Skeletal muscle satellite cell (primary cell): ENCODE results near the gene MCC.

Source experiments
- H3K27me3 ChIP-seq: 2 replicates; pipeline ENCODE4 v1.7.0; 2013; ENCODE audit warnings: low read length; ENCODE audit not compliant: control insufficient read depth, insufficient read depth
- H3K36me3 ChIP-seq: 2 replicates; pipeline ENCODE4 v1.7.0; 2013; ENCODE audit warnings: mild to moderate bottlenecking, control low read depth, low read length; ENCODE audit not compliant: insufficient read depth
- H3K4me1 ChIP-seq: 2 replicates; pipeline ENCODE4 v1.7.0; 2013; ENCODE audit warnings: low read length; ENCODE audit not compliant: control insufficient read depth, insufficient read depth
- H3K4me2 ChIP-seq: 2 replicates; pipeline ENCODE4 v1.7.0; 2013; ENCODE audit warnings: mild to moderate bottlenecking, low read length
- H3K4me3 ChIP-seq: 2 replicates; pipeline ENCODE4 v1.7.0; 2013; ENCODE audit warnings: low read length
- H3K9ac ChIP-seq: 2 replicates; pipeline ENCODE4 v1.7.0; 2013; ENCODE audit warnings: mild to moderate bottlenecking, low read depth, low read length, moderate library complexity
- H3K9me3 ChIP-seq: replicated peaks from 2 replicates; pipeline ENCODE4 v1.7.0; 2013; ENCODE audit warnings: mild to moderate bottlenecking, control low read depth, low read length

MCC gene

DNA sequence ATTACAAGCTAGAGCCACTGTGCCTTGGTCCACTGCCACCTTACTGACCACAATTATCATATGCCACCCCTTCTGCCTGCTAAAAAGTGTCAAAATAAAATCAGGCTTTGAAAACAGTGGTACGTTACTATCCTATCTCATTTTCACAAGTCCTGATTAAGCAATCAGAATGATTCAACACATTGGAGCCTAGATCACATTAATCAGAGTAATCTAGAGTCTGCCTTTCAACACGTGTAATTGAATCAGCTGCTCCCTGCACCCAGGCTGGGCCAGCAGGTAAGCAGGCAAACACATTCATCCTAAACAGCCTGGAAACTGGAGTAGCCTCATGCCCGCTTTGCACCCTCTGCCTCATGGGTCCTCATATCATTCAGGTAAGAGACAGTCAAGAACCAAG is 325.5 kb downstream of the MCC start:
- no peak overlapping the region for H3K4me2 ChIP-seq
- H3K36me3 ChIP-seq: no peaks in the 10 kb centered on the region
- H3K4me3 ChIP-seq: no peak overlapping the region
- no peaks in the 10 kb centered on the region for H3K27me3 ChIP-seq
- H3K4me1 ChIP-seq: peaks cover 20% of the 10 kb centered on the region
- H3K9ac ChIP-seq: no peak overlapping the region
- no peaks in the 10 kb centered on the region for H3K9me3 ChIP-seq

DNA sequence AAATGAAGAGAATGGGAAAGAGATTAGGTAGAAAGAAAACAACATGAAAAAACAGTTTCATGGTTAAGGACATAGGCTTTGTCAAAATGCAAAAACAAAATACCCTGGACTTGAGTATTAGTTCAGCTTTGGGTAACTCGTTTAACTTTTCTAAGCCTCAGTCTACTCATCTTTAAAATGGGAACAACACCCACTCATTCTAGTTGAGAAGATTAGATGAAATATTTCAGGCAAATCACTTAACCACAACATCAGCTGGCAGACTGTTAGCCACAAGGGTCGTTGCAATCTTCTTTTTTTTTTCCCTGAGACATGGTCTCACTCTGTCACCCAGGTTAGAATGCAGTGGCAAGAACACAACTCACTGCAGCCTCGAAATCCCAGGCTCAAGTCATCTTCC is 326.0 kb downstream of the MCC start:
- H3K9ac ChIP-seq: no peak overlapping the region

DNA sequence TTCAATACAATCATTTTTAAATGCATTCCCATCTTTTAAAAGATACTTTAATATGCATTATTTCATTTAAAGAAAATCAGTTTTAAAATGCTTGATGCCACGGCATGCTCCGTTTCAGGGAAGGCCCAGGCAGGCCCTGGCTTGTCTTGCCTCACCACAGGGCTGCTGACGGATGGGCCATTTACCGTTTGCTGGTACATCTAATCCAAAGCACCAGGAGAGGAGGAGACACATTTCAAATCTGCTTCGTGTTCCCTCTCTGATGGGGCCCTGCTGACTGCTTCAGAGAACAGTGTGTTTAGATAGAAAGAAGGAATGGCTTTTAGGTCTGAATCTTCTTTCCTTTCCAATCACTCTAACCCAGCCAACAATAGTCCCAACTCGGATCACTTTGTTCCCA is 326.4 kb downstream of the MCC start:
- H3K27me3 ChIP-seq: no peaks in the 10 kb centered on the region
- H3K9me3 ChIP-seq: no peaks in the 10 kb centered on the region
- H3K4me3 ChIP-seq: no peak overlapping the region
- H3K4me1 ChIP-seq: peaks cover 11% of the 10 kb centered on the region
- H3K36me3 ChIP-seq: no peaks in the 10 kb centered on the region
- no peak overlapping the region for H3K4me2 ChIP-seq
- H3K9ac ChIP-seq: no peak overlapping the region

More for the DNA sequence above, 326.0 kb downstream of the MCC start:
- Histone ChIP-seq H3K4me3 (no peak overlapping the region), H3K9me3 (no peaks in the 10 kb centered on the region), H3K4me1 (peaks cover 15% of the 10 kb centered on the region), H3K36me3 (no peaks in the 10 kb centered on the region), H3K27me3 (no peaks in the 10 kb centered on the region), H3K4me2 (no peak overlapping the region)

DNA sequence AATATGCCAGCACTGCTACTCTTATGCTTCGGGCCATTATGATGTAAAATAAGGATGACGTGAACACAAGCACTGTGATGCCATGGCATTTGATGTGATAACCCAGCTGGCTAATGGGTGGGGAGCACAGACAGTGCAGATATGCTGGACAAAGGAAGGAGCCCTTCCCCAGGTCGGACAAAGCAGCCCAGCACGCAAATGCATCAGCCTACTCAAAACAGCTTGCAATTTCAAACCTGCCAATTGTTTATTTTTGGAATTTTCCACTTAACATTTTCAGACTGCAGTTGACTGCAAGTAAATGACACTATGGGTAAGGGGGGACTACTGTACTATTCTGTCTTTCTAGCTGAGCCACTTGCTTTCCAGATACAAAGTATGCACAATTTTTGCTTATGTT is 330.4 kb downstream of the MCC start:
- Histone ChIP-seq H3K36me3 (no peaks in the 10 kb centered on the region), H3K9ac (no peak overlapping the region), H3K4me3 (no peak overlapping the region), H3K4me2 (no peak overlapping the region), H3K27me3 (no peaks in the 10 kb centered on the region), H3K9me3 (no peaks in the 10 kb centered on the region), H3K4me1 (peaks cover 2% of the 10 kb centered on the region)

DNA sequence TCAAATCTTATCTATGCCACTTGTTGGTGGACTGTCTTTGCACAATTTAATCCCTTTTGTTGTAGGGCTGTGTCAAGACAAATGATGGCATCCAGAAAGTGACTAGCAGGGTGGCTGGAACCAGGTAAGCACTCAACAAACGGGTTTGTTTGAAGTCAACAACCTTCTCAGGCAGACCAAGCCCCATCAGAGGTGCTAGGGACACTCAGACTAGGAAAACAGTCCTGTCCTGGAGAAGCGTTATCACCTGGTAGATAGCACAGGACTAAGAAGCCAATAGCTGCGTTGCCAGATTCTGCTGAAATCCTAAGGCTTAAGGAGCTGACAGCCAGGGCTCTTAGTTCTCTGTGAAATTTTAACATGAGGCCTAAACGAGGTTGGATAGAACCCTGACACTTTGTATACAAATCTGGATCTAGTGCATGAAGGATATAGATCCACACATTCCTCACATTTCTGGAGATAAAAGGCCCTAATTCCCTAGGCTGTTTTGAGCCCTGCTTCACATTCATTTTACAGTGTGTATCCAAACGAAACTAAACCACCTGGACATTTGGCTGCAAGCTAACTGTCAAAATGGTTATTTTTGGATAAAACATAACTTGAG is 331.9 kb downstream of the MCC start:
- H3K9ac ChIP-seq: no peak overlapping the region
- no peaks in the 10 kb centered on the region for H3K9me3 ChIP-seq
- H3K4me2 ChIP-seq: no peak overlapping the region
- no peaks in the 10 kb centered on the region for H3K4me1 ChIP-seq
- H3K27me3 ChIP-seq: no peaks in the 10 kb centered on the region
- no peak overlapping the region for H3K4me3 ChIP-seq
- no peaks in the 10 kb centered on the region for H3K36me3 ChIP-seq

DNA sequence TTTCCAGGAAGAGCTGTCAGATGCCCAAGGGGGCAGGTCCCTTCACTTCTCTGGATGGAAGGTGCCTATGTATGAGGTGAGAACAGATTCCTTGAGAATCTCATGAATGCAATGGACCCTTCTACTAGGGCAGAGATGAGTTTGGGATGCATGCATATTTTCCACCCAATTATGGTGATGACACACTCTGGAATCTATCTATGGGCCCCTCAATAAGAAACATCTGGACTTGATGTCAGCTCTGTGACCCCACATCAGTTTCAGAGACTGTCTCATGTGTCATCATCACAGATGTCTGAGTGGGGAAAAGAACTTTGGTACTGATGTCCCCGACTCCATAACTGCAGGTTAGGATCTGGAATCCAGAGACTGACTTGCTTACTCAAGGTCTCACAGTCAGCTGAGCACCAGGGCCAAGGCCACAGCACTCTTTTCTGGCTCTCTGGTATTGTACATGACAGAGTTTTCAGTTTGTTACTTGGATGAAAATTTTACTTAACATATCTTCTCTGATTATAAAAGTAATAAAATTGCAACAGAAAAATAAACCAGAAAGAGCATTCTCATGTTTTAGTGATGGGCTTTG is 334.6 kb downstream of the MCC start:
- Histone ChIP-seq H3K4me3 (no peak overlapping the region), H3K27me3 (no peaks in the 10 kb centered on the region), H3K9ac (no peak overlapping the region), H3K4me1 (no peaks in the 10 kb centered on the region), H3K36me3 (no peaks in the 10 kb centered on the region), H3K9me3 (no peaks in the 10 kb centered on the region), H3K4me2 (no peak overlapping the region)

DNA sequence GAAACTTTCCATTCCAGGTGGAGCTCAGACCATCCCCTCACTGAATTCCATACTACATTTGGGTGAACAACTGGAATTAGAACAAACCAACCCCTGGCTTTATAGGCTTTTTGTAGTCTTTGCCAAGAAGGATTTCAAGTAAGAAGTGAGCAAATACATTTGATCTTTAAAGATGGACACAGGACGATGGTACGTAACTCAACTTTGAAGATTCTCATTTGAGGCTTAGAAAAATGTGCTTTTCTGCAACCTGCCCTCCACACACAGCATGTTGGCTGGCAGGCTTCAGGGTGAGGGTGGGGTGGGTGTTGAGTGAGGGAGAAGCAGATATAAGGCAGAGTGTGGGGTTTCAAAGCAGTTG is 335.9 kb downstream of the MCC start:
- H3K36me3 ChIP-seq: no peaks in the 10 kb centered on the region
- H3K4me2 ChIP-seq: no peak overlapping the region
- H3K9me3 ChIP-seq: no peaks in the 10 kb centered on the region
- no peak overlapping the region for H3K9ac ChIP-seq
- H3K4me1 ChIP-seq: peaks cover 3% of the 10 kb centered on the region
- no peak overlapping the region for H3K4me3 ChIP-seq
- no peaks in the 10 kb centered on the region for H3K27me3 ChIP-seq

DNA sequence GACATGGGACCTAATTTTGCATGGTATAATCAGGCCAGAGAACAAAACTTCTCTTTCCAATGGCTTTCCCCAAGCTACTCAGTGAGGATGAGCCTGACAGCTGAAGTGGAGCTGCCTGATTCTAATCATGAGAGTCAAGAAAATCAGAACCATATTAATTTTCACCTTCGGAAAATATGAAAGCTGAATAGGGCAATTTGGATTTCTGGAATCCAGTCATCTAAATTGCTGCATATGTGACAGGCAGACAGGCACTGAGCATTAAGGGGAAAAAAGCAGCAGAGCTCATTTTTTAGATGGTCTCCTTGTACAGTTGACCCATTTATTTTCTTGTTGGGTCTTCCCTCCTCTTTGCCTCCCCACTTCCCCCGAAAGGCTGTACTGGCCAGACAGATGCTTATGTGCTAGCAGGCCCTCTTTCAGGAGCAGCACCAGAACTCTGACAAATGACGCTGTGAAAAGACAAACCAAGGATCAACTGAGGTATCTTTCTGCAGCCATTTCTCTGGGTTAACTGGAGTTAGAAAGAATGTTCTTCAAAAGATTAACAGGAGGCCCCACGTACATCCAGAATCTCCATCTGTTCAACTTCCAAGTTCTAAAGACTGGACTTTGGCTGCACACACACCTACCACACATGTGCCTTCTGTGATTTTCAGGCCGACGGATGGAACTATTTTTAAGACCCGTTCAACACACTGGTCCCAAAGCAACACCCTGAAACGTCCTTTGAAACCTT is 336.4 kb downstream of the MCC start:
- H3K36me3 ChIP-seq: no peaks in the 10 kb centered on the region
- H3K27me3 ChIP-seq: no peaks in the 10 kb centered on the region
- peaks cover 6% of the 10 kb centered on the region for H3K4me1 ChIP-seq
- no peak overlapping the region for H3K4me3 ChIP-seq
- H3K4me2 ChIP-seq: no peak overlapping the region
- no peak overlapping the region for H3K9ac ChIP-seq
- no peaks in the 10 kb centered on the region for H3K9me3 ChIP-seq

DNA sequence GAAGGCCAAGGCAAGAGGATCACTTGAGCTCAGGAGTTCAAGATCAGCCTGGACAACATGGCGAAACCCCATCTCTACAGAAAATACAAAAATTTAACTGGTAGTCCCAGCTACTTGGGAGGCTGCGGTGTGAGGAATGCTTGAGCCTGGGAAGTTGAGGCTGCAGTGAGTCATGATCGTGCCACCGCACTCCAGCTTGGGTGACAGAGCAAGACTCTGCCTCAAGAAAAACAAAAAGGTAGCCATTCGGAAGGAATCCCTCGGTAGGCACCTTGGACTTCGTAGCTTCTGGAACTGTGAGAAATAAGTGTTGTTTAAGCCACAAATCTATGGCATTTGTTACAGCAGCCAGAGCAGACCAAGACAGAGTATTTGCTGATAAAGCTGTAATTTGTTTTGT is 337.4 kb downstream of the MCC start:
- Histone ChIP-seq H3K4me1 (peaks cover 9% of the 10 kb centered on the region), H3K4me2 (no peak overlapping the region), H3K9me3 (no peaks in the 10 kb centered on the region), H3K36me3 (no peaks in the 10 kb centered on the region), H3K9ac (no peak overlapping the region), H3K27me3 (no peaks in the 10 kb centered on the region), H3K4me3 (no peak overlapping the region)

DNA sequence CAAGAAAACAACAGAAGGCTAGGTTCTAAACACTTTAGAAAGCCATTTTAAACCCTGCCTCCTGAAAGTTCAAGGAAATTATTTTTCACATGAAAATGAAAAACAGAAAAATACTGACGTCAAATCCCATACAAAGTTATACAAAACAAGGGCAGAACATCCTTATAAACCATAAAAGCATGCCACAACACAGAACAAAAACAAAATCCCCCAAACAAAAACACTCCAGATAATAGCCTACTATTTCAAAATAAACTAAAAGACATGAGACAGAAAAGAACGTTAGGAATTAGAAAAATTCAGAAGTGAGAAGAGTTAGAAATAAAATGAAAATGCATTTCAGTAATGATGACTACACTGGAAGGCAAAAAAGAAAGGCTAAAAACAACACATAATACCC is 338.0 kb downstream of the MCC start:
- Histone ChIP-seq H3K27me3 (no peaks in the 10 kb centered on the region), H3K9me3 (no peaks in the 10 kb centered on the region), H3K4me3 (no peak overlapping the region), H3K36me3 (no peaks in the 10 kb centered on the region), H3K4me1 (peaks cover 9% of the 10 kb centered on the region), H3K4me2 (no peak overlapping the region), H3K9ac (no peak overlapping the region)

DNA sequence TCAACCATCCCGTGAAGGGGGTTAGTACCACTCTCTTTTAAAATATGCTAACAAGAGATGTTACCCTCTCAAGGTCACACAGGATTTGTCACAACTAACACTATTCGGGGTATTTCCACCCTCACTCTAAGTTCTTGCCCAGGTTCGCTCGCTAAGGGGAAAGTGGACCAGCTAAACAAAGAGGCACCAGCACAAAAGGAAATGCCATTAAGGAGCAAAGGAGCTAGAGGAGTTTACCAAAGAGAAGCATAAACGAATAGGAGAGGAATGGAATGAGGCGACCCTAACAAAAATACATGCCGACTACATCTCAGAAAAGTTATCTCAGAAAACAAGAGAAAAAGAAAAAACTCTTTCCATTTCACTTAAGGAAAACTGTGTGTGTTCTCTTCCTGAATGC is 340.7 kb downstream of the MCC start:
- no peaks in the 10 kb centered on the region for H3K27me3 ChIP-seq
- no peak overlapping the region for H3K4me2 ChIP-seq
- H3K9ac ChIP-seq: peak overlapping the region; percentile 38
- H3K4me1 ChIP-seq: peaks cover 9% of the 10 kb centered on the region
- no peaks in the 10 kb centered on the region for H3K9me3 ChIP-seq
- H3K4me3 ChIP-seq: no peak overlapping the region
- no peaks in the 10 kb centered on the region for H3K36me3 ChIP-seq

DNA sequence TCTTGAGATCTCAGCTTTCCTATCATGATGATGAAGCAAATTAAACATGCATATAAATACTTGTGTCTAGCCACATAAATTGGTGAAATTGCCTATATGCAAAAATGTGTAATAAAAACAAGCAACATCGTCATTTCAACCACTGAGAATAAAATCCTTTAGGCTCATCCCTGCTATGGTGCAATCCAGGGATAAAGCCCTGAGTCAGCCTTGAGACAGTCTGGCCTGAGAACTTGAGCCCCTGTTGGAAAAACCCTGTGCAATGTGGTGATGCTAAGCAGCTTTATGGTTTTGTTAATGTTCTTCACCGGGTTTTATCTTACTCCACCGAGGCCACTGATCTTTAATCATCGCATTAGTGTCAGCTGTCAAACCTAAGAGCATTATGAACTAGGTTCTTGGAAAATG is 341.1 kb downstream of the MCC start:
- Histone ChIP-seq H3K9ac (peak overlapping the region; percentile 38), H3K27me3 (no peaks in the 10 kb centered on the region), H3K4me1 (peaks cover 10% of the 10 kb centered on the region), H3K36me3 (no peaks in the 10 kb centered on the region), H3K4me3 (no peak overlapping the region), H3K4me2 (peak overlapping the region; percentile 30), H3K9me3 (no peaks in the 10 kb centered on the region)
